ENCODE data around the gene ZIM2.

DNA sequence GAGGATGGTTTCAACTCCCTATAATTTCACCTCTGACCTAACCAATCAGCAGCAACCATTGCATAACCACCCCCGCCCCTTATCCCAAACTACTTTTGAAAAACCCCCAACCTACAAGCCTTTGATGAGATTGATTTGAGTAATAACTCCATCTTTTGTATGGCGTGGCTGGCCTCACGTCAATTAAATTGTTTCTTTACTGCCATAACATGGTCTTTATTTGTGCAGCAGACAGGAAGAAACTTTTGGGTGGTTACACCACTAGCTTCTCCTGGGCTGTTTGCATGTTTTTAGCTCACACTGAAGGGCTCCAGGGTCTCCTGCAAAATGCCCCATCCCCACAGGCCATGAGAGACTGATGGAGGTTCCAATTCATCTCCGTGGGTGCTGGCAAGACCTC lies 34.0 kb upstream of the ZIM2 start:
- TF ChIP-seq, protein P1, sequence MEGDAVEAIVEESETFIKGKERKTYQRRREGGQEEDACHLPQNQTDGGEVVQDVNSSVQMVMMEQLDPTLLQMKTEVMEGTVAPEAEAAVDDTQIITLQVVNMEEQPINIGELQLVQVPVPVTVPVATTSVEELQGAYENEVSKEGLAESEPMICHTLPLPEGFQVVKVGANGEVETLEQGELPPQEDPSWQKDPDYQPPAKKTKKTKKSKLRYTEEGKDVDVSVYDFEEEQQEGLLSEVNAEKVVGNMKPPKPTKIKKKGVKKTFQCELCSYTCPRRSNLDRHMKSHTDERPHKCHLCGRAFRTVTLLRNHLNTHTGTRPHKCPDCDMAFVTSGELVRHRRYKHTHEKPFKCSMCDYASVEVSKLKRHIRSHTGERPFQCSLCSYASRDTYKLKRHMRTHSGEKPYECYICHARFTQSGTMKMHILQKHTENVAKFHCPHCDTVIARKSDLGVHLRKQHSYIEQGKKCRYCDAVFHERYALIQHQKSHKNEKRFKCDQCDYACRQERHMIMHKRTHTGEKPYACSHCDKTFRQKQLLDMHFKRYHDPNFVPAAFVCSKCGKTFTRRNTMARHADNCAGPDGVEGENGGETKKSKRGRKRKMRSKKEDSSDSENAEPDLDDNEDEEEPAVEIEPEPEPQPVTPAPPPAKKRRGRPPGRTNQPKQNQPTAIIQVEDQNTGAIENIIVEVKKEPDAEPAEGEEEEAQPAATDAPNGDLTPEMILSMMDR (IDR thresholded peaks at IDR 0.05), result no peak
- TF ChIP-seq POLR2A (IDR thresholded peaks at IDR 0.05), result no peak

Data from esophagus squamous epithelium (tissue), 4 donors.